Aorta (tissue), 5 donors: ENCODE data around the gene PACS2. TPM values are rescaled to one million over a fixed set of nuclear protein-coding genes. Genes with fewer than 3 reads are reported as not detected.
A peak's percentile ranks its signal among the peaks of the same experiment; 100 is the strongest.

Source experiments
- ATAC-seq: fragments of 200-7000 bp; cut with Tn5 transposase; one replicate; pipeline ENCODE4 v1.9.1; 2022; ENCODE audit warnings: moderate library complexity; ENCODE audit not compliant: low FRiP score
- DNase-seq, 2 donors: peaks; one replicate each; pipeline ENCODE4 v3.0.0-alpha.2; 2020
- H3K27ac ChIP-seq, 2 donors: one replicate each; pipeline ENCODE4 v1.5.1; 2013; ENCODE audit warnings: low read length in 2 of 2, mild to moderate bottlenecking in 2 of 2, moderate library complexity in 2 of 2, control low read depth in 1 of 2, inconsistent platforms in 1 of 2, low read depth in 1 of 2
- H3K27me3 ChIP-seq, 2 donors: one replicate each; pipeline ENCODE4 v1.6.1; 2013; ENCODE audit warnings: control low read depth in 1 of 2, low read length in 1 of 2, mild to moderate bottlenecking in 1 of 2, moderate library complexity in 1 of 2; ENCODE audit not compliant: insufficient read depth in 2 of 2, control insufficient read depth in 1 of 2
- H3K36me3 ChIP-seq, 2 donors: one replicate each; pipeline ENCODE4 v1.6.1; 2013; ENCODE audit warnings: control low read depth in 1 of 2, low read length in 1 of 2, mild to moderate bottlenecking in 1 of 2; ENCODE audit not compliant: insufficient read depth in 2 of 2, control insufficient read depth in 1 of 2
- H3K4me1 ChIP-seq, 2 donors: one replicate each; pipeline ENCODE4 v1.6.1; 2013; ENCODE audit warnings: low read length in 2 of 2, control low read depth in 1 of 2, mild to moderate bottlenecking in 1 of 2, moderate library complexity in 1 of 2; ENCODE audit not compliant: insufficient read depth in 2 of 2, control insufficient read depth in 1 of 2
- H3K4me3 ChIP-seq, 2 donors: one replicate each; pipeline ENCODE4 v1.5.1; 2013; ENCODE audit warnings: low read length in 2 of 2, control low read depth in 1 of 2, mild to moderate bottlenecking in 1 of 2
- H3K9me3 ChIP-seq: one replicate; pipeline ENCODE4 v1.6.1; 2013; ENCODE audit warnings: mild to moderate bottlenecking, low read length; ENCODE audit not compliant: control insufficient read depth
- WGBS, 2 donors: extraction: QIAGEN DNeasy Blood & Tissue Kit; methylation state at CpG; one replicate each; pipeline ENCODE4 v1.1.7; 2013; 5-methylcytosine and 5-hydroxymethylcytosine counted together
- intact Hi-C, 2 donors: fragments of 100-400 bp; cut with DNase I; formaldehyde crosslinking; loops; one replicate each; pipeline versions ENCODE4 v1.14.2 to v1.15.0; 2022
- polyA plus RNA-seq, 2 donors: library from polyadenylated mRNA; stranded (reverse); fragments of 200-250 nt; gene quantifications; one replicate each; pipeline ENCODE4 v1.2.3, GENCODE V29; 2013
- total RNA-seq, 2 donors: library from RNA; stranded (reverse); fragmentation: NEBNext Ultra II Directional; extraction: Animal tissue kit (Norgen Biotek cat#: 25700); gene quantifications; one replicate each; pipeline ENCODE4 v1.2.1, GENCODE V29; 2021
- donor health status: healthy with polysubstance abuse.
- donor health status: Bipolar disorder and iron deficiency.
- donor health status: DM: no; HTN: no; CAD: no.
- donor health status: DM: no; HTN: no; CAD: no.
- donor health status: DM: yes; HTN: yes; CAD: no.

The PACS2 gene
- total and polyA plus RNA-seq, 4 donors = 17.2 to 140 (median 84.9) TPM

DNA sequence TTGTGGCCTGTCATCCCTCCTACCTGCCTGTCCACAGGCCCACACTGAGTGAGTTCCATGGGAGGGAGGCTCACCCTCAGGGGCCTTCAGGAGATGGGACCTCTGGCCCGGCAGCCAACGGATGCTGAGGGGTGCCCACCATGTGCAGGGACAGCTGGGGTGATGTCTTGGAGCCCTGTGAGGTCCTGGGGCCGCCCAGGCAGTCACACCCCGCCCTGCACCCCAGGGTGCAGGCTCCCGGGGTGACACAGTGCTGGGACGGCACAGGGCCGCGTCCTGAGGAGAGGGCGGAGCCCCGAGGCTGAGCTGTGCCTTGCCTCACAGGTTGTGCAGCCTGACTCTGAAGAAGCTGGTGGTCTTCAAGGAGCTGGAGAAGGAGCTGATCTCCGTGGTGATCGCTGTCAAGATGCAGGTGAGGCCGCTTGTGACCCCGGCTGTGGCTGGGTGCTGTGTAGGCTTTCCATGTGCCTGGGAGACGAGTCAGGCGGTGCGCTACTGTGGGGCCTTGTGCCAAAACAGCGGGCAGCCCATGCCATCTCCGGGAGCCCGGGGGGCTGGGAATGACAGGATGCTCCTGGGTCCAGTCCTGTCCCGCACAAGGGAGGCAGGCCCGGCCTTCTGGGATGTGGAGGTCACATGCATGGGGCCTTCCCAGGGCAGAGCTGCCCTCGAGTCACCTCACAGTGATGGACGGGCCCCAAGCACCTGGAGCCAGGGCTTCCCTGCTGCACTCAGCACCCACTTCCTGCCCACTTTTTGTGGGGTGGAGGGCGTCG, 33.8 kb downstream of the PACS2 start:
- H3K27ac ChIP-seq = no peak overlapping the region
- ATAC-seq = no peak
- H3K9me3 ChIP-seq = no peaks in the 10 kb centered on the region
- intact Hi-C loops = no loop called here
- DNase-seq = peak in 1 of 2 donors; percentile 50
- WGBS, 2 donors = 87% methylated on average over 23 to 26 of the region's 26 CpGs
- no peak overlapping the region for H3K4me3 ChIP-seq
- no peaks in the 10 kb centered on the region for H3K36me3 ChIP-seq
- no peaks in the 10 kb centered on the region for H3K4me1 ChIP-seq
- no peaks in the 10 kb centered on the region for H3K27me3 ChIP-seq

DNA sequence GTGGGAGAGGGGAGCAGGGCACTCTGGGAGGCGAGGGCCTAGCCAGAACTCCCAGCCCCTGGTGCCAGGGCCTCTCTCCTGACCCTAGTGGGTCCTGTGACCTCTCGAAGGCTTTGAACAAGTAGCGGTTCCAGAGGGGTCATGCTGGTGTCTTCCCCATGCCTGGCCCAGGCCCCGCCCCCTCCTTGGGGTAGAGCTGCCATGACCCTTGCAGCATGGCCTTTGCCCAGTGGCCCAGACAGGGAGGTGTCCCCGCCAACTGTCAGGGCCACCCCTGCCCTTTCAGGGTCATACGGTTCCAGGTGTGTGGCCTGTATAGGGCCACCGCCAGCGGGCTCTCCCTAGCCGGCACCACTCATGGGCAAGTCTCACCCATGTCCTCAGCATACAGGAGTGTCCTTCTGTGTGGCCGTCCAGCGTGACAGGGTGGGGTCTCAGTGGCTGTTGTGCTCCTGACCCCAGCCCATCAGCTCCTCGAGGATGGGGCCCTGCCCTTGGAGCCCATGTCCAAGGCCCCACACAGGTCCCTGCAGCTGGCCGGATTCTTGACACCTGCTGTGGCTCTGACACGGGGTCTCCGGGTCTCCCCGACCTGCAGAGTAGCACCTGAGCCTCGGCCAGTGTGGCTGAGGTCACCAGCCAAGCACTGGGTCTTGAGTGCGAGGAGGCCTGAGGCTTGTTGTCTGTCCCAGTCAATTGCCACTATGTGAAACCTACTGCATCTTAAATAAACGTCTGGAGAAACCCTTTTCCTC, 34.6 kb downstream of the PACS2 start:
- no peaks in the 10 kb centered on the region for H3K4me1 ChIP-seq
- H3K4me3 ChIP-seq = no peak overlapping the region
- no peaks in the 10 kb centered on the region for H3K36me3 ChIP-seq
- no peak overlapping the region for H3K27ac ChIP-seq
- no peaks in the 10 kb centered on the region for H3K27me3 ChIP-seq
- DNase-seq = peak in 1 of 2 donors; percentile 43
- H3K9me3 ChIP-seq = no peaks in the 10 kb centered on the region
- 90 to 91% methylated on average over 19 of the region's 19 CpGs for WGBS, 2 donors
- peak; percentile 8 for ATAC-seq
- intact Hi-C loops = no loop called here

DNA sequence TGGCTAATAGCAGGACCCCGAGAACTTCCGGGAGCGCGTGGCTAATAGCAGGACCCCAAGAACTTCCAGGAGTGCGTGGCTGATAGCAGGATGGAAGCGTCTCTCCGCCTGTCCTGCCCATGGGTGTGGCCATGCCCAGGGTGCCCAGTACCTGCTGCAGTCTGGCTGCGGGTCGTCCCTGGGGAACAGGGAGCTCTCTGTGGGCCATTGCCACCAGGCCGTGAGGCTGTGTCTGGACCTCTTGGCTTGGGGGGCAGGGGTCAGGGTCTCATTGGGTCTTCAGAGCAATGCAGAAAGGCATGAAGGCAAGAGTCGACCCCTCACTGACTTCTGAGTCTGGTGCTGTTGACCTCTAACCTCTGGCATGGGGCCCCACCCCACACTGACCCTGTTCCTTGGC, 35.4 kb downstream of the PACS2 start:
- no peak for ATAC-seq
- no peaks in the 10 kb centered on the region for H3K36me3 ChIP-seq
- no peak overlapping the region for H3K27ac ChIP-seq
- no peaks in the 10 kb centered on the region for H3K9me3 ChIP-seq
- H3K27me3 ChIP-seq = no peaks in the 10 kb centered on the region
- 87 to 90% methylated on average over 11 of the region's 11 CpGs for WGBS, 2 donors
- peak in 1 of 2 donors; percentile 38 for DNase-seq
- no peaks in the 10 kb centered on the region for H3K4me1 ChIP-seq
- H3K4me3 ChIP-seq = no peak overlapping the region
- intact Hi-C loops = loop anchor here in 1 of 2 donors (5.0 kb wide), 1 partner anchor 258 kb away; no protein-coding TSS in a partner anchor

DNA sequence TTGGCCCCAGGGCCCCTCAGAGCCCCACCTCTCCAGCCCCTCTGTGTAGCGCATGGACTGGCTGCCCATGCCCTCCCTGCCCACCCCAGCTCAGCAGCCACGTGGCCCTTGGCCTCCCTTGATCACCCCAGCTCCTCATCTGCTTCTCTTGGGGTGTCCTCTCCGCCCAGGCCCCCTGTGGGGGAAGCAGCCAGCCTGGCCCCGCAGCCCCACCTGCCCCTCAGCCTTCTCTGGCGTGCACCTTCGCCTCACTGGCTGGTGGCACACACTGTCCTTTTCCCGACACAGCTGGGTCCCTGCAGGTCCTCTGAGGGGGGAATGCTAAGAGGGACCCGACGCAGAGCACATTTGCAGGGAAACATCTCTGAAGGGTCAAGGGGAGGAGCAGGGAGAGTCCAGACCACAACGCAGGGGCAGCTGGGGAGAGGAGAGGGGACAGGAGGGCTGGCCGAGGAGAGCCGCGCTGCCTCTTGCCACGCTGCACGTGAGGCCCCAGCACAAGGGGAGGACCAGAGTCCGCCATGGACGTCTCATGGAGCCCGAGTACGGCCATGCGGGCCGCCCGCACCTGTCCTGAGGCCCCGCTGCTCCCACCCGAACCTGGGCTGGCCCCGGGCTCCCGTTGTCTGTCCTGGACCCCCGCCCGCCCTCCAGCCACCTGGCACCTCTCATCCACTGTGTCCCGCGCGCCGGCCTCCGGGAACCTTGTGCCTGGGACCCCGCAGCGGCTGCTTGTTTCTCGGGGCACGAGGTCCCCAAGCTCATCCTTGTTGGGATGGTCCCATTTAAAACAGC, 36.1 kb downstream of the PACS2 start:
- 93% methylated on average over 37 of the region's 37 CpGs for WGBS, 2 donors
- DNase-seq = no peak

DNA sequence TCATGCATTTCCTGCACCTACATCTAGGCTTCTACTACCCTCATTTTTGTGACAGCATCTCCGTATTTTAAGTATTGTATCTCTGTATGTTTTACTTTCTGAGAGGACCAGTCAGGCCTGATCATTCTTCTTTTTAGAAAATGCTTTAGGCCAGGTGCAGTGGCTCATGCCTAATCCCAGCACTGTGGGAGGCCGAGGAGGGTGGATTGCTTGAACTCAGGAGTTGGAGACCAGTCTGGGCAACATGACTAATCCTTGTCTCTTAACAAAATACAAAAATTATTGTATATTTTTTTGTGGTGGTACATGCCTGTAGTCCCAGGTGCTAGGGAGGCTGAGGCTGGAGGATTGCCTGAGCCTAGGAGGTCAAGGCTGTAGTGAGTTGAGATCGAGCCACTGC, 36.9 kb downstream of the PACS2 start:
- WGBS, 2 donors = 92 to 93% methylated on average over 3 of the region's 3 CpGs
- no peaks in the 10 kb centered on the region for H3K36me3 ChIP-seq
- no peak overlapping the region for H3K27ac ChIP-seq
- no peaks in the 10 kb centered on the region for H3K9me3 ChIP-seq
- no peaks in the 10 kb centered on the region for H3K4me1 ChIP-seq
- no peak for ATAC-seq
- H3K4me3 ChIP-seq = no peak overlapping the region
- intact Hi-C loops = loop anchor here in 1 of 2 donors (5.0 kb wide), 1 partner anchor 259 kb away; no protein-coding TSS in a partner anchor
- no peaks in the 10 kb centered on the region for H3K27me3 ChIP-seq
- DNase-seq = no peak

More for the DNA sequence above, 36.1 kb downstream of the PACS2 start:
- ATAC-seq = no peak
- no peaks in the 10 kb centered on the region for H3K9me3 ChIP-seq
- no peaks in the 10 kb centered on the region for H3K36me3 ChIP-seq
- H3K4me3 ChIP-seq = no peak overlapping the region
- H3K27ac ChIP-seq = no peak overlapping the region
- H3K27me3 ChIP-seq = no peaks in the 10 kb centered on the region
- intact Hi-C loops = loop anchor here in 1 of 2 donors (5.0 kb wide), 1 partner anchor 258 kb away; no protein-coding TSS in a partner anchor
- H3K4me1 ChIP-seq = no peaks in the 10 kb centered on the region

DNA sequence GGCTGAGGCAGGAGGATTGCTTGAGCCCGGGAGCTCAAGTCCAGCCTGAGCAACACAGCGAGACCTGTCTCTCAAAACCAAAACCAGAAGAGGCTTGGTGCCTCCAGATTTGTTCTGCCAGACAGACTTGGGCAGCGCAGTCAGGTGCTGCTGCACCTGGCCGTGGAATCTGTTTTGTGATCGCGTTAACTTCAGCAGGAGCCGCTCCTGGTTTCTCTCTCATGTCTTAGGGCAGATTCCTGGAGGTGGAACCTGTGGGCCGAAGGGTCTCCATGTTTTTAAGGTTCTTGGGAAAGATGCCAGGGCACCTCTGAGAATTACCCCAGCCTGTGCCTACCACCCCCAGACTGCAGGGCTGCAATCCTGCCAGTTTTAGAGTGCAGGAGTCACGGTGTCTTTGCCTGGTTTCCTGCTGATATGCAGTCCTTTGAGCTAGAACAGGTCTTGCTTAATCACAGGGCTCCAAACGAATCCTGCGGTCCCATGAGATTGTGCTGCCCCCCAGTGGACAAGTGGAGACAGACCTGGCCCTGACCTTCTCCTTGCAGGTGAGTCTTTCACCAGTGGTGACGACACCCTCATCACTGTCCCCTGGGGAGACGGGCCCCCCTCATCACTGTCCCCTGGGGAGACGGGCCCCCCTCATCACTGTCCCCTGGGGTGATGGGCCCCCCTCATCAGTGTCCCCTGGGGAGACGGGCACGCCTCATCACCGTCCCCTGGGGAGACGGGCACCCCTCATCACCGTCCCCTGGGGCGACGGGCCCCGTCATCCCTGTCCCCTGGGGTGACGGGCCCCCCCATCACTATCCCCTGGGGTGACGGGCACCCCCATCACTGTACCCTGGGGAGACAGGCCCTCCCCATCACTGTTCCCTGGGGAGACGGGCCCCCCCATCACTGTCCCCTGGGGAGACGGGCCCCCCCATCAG, 37.6 kb downstream of the PACS2 start:
- no peak overlapping the region for H3K4me3 ChIP-seq
- no peaks in the 10 kb centered on the region for H3K4me1 ChIP-seq
- 53 to 61% methylated on average over 15 to 26 of the region's 26 CpGs for WGBS, 2 donors
- intact Hi-C loops = loop anchor here (2.0 to 5.0 kb wide), 3 partner anchors 149 to 261 kb away; no protein-coding TSS in a partner anchor
- no peaks in the 10 kb centered on the region for H3K9me3 ChIP-seq
- H3K36me3 ChIP-seq = no peaks in the 10 kb centered on the region
- no peaks in the 10 kb centered on the region for H3K27me3 ChIP-seq
- ATAC-seq (peak; percentile 82), DNase-seq (peak; percentile 84 to 92)
- no peak overlapping the region for H3K27ac ChIP-seq

DNA sequence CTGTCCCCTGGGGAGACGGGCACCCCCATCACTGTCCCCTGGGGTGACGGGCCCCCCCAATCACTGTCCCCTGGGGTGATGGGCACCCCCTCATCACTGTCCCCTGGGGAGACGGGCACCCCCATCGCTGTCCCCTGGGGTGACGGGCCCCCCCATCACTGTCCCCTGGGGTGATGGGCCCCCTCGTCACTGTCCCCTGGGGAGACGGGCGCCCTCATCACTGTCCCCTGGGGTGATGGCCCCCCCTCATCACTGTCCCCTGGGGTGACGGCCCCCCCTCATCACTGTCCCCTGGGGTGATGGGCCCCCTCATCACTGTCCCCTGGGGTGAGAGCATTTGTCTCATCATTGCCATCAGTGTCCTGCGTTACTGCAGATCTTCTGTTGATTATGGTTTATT, 38.6 kb downstream of the PACS2 start:
- intact Hi-C loops = loop anchor here (2.0 to 5.0 kb wide), 3 partner anchors 150 to 262 kb away; no protein-coding TSS in a partner anchor
- Histone ChIP-seq H3K36me3 (no peaks in the 10 kb centered on the region), H3K27me3 (no peaks in the 10 kb centered on the region), H3K9me3 (no peaks in the 10 kb centered on the region), H3K4me1 (no peaks in the 10 kb centered on the region), H3K4me3 (no peak overlapping the region), H3K27ac (no peak overlapping the region)
- DNase-seq = no peak
- ATAC-seq = no peak
- 86 to 89% methylated on average over 10 of the region's 10 CpGs for WGBS, 2 donors
